ENCODE data around the gene GRPEL1.

GRCh38 chr4:7068883-7069282, 1.0 kb upstream of the GRPEL1 start:
- TF ChIP-seq MAFK (IDR thresholded peaks at IDR 0.05; ENCODE audit: partially characterized antibody) (no peak), EP300 (IDR thresholded peaks at IDR 0.05) (no peak)
- TF ChIP-seq, protein P1, sequence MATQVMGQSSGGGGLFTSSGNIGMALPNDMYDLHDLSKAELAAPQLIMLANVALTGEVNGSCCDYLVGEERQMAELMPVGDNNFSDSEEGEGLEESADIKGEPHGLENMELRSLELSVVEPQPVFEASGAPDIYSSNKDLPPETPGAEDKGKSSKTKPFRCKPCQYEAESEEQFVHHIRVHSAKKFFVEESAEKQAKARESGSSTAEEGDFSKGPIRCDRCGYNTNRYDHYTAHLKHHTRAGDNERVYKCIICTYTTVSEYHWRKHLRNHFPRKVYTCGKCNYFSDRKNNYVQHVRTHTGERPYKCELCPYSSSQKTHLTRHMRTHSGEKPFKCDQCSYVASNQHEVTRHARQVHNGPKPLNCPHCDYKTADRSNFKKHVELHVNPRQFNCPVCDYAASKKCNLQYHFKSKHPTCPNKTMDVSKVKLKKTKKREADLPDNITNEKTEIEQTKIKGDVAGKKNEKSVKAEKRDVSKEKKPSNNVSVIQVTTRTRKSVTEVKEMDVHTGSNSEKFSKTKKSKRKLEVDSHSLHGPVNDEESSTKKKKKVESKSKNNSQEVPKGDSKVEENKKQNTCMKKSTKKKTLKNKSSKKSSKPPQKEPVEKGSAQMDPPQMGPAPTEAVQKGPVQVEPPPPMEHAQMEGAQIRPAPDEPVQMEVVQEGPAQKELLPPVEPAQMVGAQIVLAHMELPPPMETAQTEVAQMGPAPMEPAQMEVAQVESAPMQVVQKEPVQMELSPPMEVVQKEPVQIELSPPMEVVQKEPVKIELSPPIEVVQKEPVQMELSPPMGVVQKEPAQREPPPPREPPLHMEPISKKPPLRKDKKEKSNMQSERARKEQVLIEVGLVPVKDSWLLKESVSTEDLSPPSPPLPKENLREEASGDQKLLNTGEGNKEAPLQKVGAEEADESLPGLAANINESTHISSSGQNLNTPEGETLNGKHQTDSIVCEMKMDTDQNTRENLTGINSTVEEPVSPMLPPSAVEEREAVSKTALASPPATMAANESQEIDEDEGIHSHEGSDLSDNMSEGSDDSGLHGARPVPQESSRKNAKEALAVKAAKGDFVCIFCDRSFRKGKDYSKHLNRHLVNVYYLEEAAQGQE (IDR thresholded peaks at IDR 0.05): no peak
- TF ChIP-seq, protein P2, sequence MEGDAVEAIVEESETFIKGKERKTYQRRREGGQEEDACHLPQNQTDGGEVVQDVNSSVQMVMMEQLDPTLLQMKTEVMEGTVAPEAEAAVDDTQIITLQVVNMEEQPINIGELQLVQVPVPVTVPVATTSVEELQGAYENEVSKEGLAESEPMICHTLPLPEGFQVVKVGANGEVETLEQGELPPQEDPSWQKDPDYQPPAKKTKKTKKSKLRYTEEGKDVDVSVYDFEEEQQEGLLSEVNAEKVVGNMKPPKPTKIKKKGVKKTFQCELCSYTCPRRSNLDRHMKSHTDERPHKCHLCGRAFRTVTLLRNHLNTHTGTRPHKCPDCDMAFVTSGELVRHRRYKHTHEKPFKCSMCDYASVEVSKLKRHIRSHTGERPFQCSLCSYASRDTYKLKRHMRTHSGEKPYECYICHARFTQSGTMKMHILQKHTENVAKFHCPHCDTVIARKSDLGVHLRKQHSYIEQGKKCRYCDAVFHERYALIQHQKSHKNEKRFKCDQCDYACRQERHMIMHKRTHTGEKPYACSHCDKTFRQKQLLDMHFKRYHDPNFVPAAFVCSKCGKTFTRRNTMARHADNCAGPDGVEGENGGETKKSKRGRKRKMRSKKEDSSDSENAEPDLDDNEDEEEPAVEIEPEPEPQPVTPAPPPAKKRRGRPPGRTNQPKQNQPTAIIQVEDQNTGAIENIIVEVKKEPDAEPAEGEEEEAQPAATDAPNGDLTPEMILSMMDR (IDR thresholded peaks at IDR 0.05): no peak

Measured in A549 (cell line).